NCI-H82 treated with DMSO at 0.1 percent for 48 hours (cell line): ENCODE measurements around the gene HNRNPUL1.
A peak's percentile ranks its signal among the peaks of the same experiment; 100 is the strongest.
"Not testable (repeated sequence)": the region's sequence is repeated elsewhere in the genome, so short reads cannot be mapped to it uniquely, and the experiment has no call there.

ENCODE experiments used
- DNase-seq: peaks from one replicate; lab custom pipeline; 2025; ENCODE audit not compliant: unreplicated experiment; lab: John Stamatoyannopoulos, UW

The HNRNPUL1 gene

GRCh38 chr19:41263850-41264580, at the start of gene HNRNPUL1:
HNRNPUL1 (plus strand) TSS chr19:41264372; CDS start chr19:41264504, 132 bp downstream.
- peak; percentile 100 for DNase-seq

- no peak for DNase-seq
These were observed 46.4 kb upstream of the HNRNPUL1 start for GRCh38 chr19:41217741-41218140.

- no peak for DNase-seq
These were observed 45.9 kb upstream of the HNRNPUL1 start for GRCh38 chr19:41218249-41218614.

GRCh38 chr19:41218615-41219507, 45.3 kb upstream of the HNRNPUL1 start, which contains the start of gene AXL:
AXL (plus strand) TSS chr19:41219223; CDS start chr19:41219393, 170 bp downstream.
- DNase-seq, result no peak

GRCh38 chr19:41219924-41220567, 44.1 kb upstream of the HNRNPUL1 start:
- DNase-seq, result no peak

GRCh38 chr19:41220811-41221210, 43.4 kb upstream of the HNRNPUL1 start:
- DNase-seq, result no peak

GRCh38 chr19:41221514-41222205, 42.5 kb upstream of the HNRNPUL1 start:
- no peak for DNase-seq

GRCh38 chr19:41222240-41222639, 41.9 kb upstream of the HNRNPUL1 start:
- DNase-seq, result no peak

GRCh38 chr19:41223431-41224234, 40.5 kb upstream of the HNRNPUL1 start:
- DNase-seq, result no peak

GRCh38 chr19:41224632-41225031, 39.5 kb upstream of the HNRNPUL1 start:
- no peak for DNase-seq

GRCh38 chr19:41225238-41226052, 38.7 kb upstream of the HNRNPUL1 start:
- no peak for DNase-seq

- no peak for DNase-seq
These were observed 37.9 kb upstream of the HNRNPUL1 start for GRCh38 chr19:41226053-41226873.

- no peak for DNase-seq
These were observed 37.2 kb upstream of the HNRNPUL1 start for GRCh38 chr19:41226874-41227390.

- DNase-seq, result no peak
These were observed 35.7 kb upstream of the HNRNPUL1 start for GRCh38 chr19:41228486-41228885.

GRCh38 chr19:41229338-41229737, 34.8 kb upstream of the HNRNPUL1 start:
- DNase-seq, result not testable (repeated sequence)

GRCh38 chr19:41230067-41230857, 33.9 kb upstream of the HNRNPUL1 start:
- DNase-seq, result no peak

- DNase-seq, result no peak
These were observed 31.5 kb upstream of the HNRNPUL1 start for GRCh38 chr19:41232686-41233085.
